ENCODE results near the gene BAX. TPM values are rescaled to one million over a fixed set of nuclear protein-coding genes. Genes with fewer than 3 reads are reported as not detected.

The BAX gene
- total RNA-seq, 1 donor from 2014 or later = 242 TPM

DNA sequence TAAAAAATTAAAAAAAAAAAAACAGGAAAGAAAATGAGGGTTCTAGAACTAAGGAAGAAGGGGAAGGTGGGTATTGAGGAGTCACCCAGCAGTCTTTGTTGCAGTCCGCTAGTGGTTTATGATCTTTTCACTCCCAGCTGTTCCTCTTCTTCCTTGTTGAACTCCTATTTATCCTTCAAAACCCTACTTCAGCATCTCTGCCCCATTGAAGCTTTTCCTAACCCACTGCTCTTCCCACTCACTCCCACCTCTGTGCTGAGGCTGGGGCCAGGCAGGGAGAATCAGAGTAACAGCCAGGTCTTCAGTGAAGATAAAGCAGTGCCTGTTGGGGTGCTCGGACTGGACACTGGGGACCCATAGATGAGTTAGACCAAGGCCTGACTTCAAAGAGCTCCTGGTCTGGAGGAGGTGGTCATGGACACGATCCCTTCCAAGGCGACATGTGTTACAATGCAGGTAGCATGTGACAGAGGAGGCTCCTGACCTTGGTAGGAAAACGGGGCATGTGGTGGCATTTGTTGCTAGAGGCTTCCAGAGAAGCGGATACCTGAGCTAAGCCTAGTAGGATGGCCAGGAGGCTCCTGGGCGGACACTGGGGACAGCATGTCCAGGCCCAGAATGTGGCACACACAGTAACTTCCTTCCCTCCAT lies 50.4 kb downstream of the BAX start:
- Mint-ChIP-seq H3K36me3 (ENCODE audit: low read depth) (peaks cover 52% of the 10 kb centered on the region), H3K9me3 (no peaks in the 10 kb centered on the region), H3K27me3 (ENCODE audit: low read depth) (no peaks in the 10 kb centered on the region), H3K4me1 (ENCODE audit: low read depth) (no peaks in the 10 kb centered on the region), H3K4me3 (ENCODE audit: low read depth) (no peak overlapping the region), H3K27ac (no peak overlapping the region)
- no peak for DNase-seq (ENCODE audit: low spot score)
- intact Hi-C loops (cut with micrococcal nuclease) = no loop called here

DNA sequence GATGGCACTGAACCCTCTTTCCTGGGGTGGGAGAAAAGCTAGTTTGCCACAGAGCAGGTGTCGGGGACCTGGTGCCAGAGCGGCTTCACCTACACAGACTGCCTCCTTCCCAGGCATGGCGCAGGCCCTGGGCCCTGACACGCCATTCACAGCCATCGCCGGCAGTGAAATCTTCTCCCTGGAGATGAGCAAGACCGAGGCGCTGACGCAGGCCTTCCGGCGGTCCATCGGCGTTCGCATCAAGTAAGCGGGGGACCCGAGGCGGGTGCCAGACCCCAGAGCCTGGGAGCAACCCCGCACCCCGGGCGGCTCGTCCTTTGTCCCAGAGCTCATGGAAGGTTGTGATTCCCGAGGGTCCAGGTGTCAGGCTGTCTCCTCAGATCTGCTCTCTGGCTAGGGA lies 52.2 kb downstream of the BAX start:
- no peaks in the 10 kb centered on the region for H3K27me3 Mint-ChIP-seq (ENCODE audit: low read depth)
- no peaks in the 10 kb centered on the region for H3K4me1 Mint-ChIP-seq (ENCODE audit: low read depth)
- H3K27ac Mint-ChIP-seq = no peak overlapping the region
- intact Hi-C loops (cut with micrococcal nuclease) = no loop called here
- H3K4me3 Mint-ChIP-seq (ENCODE audit: low read depth) = no peak overlapping the region
- H3K36me3 Mint-ChIP-seq (ENCODE audit: low read depth) = peaks cover 63% of the 10 kb centered on the region
- no peaks in the 10 kb centered on the region for H3K9me3 Mint-ChIP-seq
- DNase-seq (ENCODE audit: low spot score) = no peak

- H3K36me3 Mint-ChIP-seq (ENCODE audit: low read depth) = peaks cover 50% of the 10 kb centered on the region
- H3K27ac Mint-ChIP-seq = no peak overlapping the region
These were observed 55.2 kb downstream of the BAX start for GRCh38 chr19:49009828-49010227.

DNA sequence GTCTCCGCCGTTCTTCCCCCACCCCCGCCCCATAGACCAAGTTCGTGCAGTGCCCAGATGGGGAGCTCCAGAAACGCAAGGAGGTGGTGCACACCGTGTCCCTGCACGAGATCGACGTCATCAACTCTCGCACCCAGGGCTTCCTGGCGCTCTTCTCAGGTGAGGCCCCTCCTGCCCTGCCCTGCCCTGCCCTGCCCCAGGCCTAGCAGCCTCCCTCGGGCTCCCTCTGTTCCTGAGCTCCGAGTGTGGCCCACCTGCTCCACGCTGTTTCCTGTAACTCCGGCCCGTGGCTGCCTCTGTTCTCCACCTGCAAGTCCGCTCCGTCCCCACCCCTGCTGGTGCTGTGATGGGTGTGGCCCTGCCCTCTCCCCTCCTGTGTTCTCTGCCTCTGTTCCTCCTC lies 55.8 kb downstream of the BAX start:
- no peak overlapping the region for H3K27ac Mint-ChIP-seq
- H3K9me3 Mint-ChIP-seq = no peaks in the 10 kb centered on the region
- H3K4me3 Mint-ChIP-seq (ENCODE audit: low read depth) = no peak overlapping the region
- H3K27me3 Mint-ChIP-seq (ENCODE audit: low read depth) = no peaks in the 10 kb centered on the region
- DNase-seq (ENCODE audit: low spot score) = no peak
- H3K4me1 Mint-ChIP-seq (ENCODE audit: low read depth) = no peaks in the 10 kb centered on the region
- peaks cover 49% of the 10 kb centered on the region for H3K36me3 Mint-ChIP-seq (ENCODE audit: low read depth)
- intact Hi-C loops (cut with micrococcal nuclease) = no loop called here

More at GRCh38 chr19:49009828-49010227, 55.2 kb downstream of the BAX start:
- H3K4me1 Mint-ChIP-seq (ENCODE audit: low read depth) = no peaks in the 10 kb centered on the region
- H3K9me3 Mint-ChIP-seq = no peaks in the 10 kb centered on the region
- H3K4me3 Mint-ChIP-seq (ENCODE audit: low read depth) = no peak overlapping the region
- H3K27me3 Mint-ChIP-seq (ENCODE audit: low read depth) = no peaks in the 10 kb centered on the region
- intact Hi-C loops (cut with micrococcal nuclease) = no loop called here
- no peak for DNase-seq (ENCODE audit: low spot score)

GRCh38 chr19:49011194-49011593 lies 56.5 kb downstream of the BAX start:
- DNase-seq (ENCODE audit: low spot score) = no peak
- Mint-ChIP-seq H3K36me3 (ENCODE audit: low read depth) (peaks cover 47% of the 10 kb centered on the region), H3K9me3 (no peaks in the 10 kb centered on the region), H3K27ac (no peak overlapping the region), H3K4me1 (ENCODE audit: low read depth) (no peaks in the 10 kb centered on the region), H3K4me3 (ENCODE audit: low read depth) (no peak overlapping the region), H3K27me3 (ENCODE audit: low read depth) (no peaks in the 10 kb centered on the region)
- intact Hi-C loops (cut with micrococcal nuclease) = no loop called here

Other genes with a start within 250 kb of the BAX start
- 1.2 and 1.3 TPM in 2 replicates for gene MAMSTR, start 235.2 kb upstream of the BAX start, total RNA-seq
- gene RASIP1, start 214.3 kb upstream of the BAX start, total RNA-seq = 0.57 and 1.0 TPM in 2 replicates
- gene IZUMO1, start 208.0 kb upstream of the BAX start, total RNA-seq = 0.21 TPM in 1 of 2 replicates, not detected in the other
- 0.27 and 0.64 TPM in 2 replicates for gene FUT1, start 202.2 kb upstream of the BAX start, total RNA-seq
- gene FGF21, start 199.4 kb upstream of the BAX start, total RNA-seq = not detected in 2 replicates
- gene BCAT2, start 143.8 kb upstream of the BAX start, total RNA-seq = 87.9 and 88.9 TPM in 2 replicates
- gene HSD17B14, start 118.4 kb upstream of the BAX start, total RNA-seq = 0.57 and 0.89 TPM in 2 replicates
- gene PLEKHA4, start 86.3 kb upstream of the BAX start, total RNA-seq = 1.6 and 2.2 TPM in 2 replicates
- 30.8 and 31.8 TPM in 2 replicates for gene PPP1R15A, start 82.5 kb upstream of the BAX start, total RNA-seq
- not detected in 2 replicates for gene TULP2, start 56.1 kb upstream of the BAX start, total RNA-seq
- gene NUCB1, start 54.6 kb upstream of the BAX start, total RNA-seq = 142 and 147 TPM in 2 replicates
- 0.67 TPM in 1 of 2 replicates, not detected in the other for gene DHDH, start 21.2 kb upstream of the BAX start, total RNA-seq
- 646 and 658 TPM in 2 replicates for gene FTL, start 10.4 kb downstream of the BAX start, total RNA-seq
- 68.5 and 70.3 TPM in 2 replicates for gene GYS1, start 38.4 kb downstream of the BAX start, total RNA-seq
- 160 and 170 TPM in 2 replicates for gene RUVBL2, start 39.0 kb downstream of the BAX start, total RNA-seq
- gene LHB, start 62.2 kb downstream of the BAX start, total RNA-seq = 0.41 TPM in 1 of 2 replicates, not detected in the other
- gene CGB3, start 69.5 kb downstream of the BAX start, total RNA-seq = not detected in 2 replicates
- 0.28 TPM in 1 of 2 replicates, not detected in the other for gene CGB2, start 77.0 kb downstream of the BAX start, total RNA-seq
- not detected in 2 replicates for gene CGB1, start 82.0 kb downstream of the BAX start, total RNA-seq
- gene CGB5, start 89.0 kb downstream of the BAX start, total RNA-seq = not detected in 2 replicates
- not detected in 2 replicates for gene CGB8, start 94.2 kb downstream of the BAX start, total RNA-seq
- not detected in 2 replicates for gene CGB7, start 102.9 kb downstream of the BAX start, total RNA-seq
- not detected in 2 replicates for gene NTF4, start 109.9 kb downstream of the BAX start, total RNA-seq
- not detected in 2 replicates for gene KCNA7, start 117.8 kb downstream of the BAX start, total RNA-seq
- 259 and 279 TPM in 2 replicates for gene SNRNP70, start 130.6 kb downstream of the BAX start, total RNA-seq
- 5.9 and 7.7 TPM in 2 replicates for gene LIN7B, start 159.5 kb downstream of the BAX start, total RNA-seq
- 1.7 and 2.3 TPM in 2 replicates for gene C19orf73, start 164.3 kb downstream of the BAX start, total RNA-seq
- gene PPFIA3, start 164.7 kb downstream of the BAX start, total RNA-seq = 3.6 and 5.0 TPM in 2 replicates
- gene HRC, start 200.5 kb downstream of the BAX start, total RNA-seq = not detected in 2 replicates
- gene TRPM4, start 202.9 kb downstream of the BAX start, total RNA-seq = 1.3 and 1.9 TPM in 2 replicates